ENCODE measurements around the gene MARVELD1. TPM values are rescaled to one million over a fixed set of nuclear protein-coding genes. Genes with fewer than 3 reads are reported as not detected.

The MARVELD1 gene
- total RNA-seq, 1 donor from 2014 or later = 5.6 TPM

DNA sequence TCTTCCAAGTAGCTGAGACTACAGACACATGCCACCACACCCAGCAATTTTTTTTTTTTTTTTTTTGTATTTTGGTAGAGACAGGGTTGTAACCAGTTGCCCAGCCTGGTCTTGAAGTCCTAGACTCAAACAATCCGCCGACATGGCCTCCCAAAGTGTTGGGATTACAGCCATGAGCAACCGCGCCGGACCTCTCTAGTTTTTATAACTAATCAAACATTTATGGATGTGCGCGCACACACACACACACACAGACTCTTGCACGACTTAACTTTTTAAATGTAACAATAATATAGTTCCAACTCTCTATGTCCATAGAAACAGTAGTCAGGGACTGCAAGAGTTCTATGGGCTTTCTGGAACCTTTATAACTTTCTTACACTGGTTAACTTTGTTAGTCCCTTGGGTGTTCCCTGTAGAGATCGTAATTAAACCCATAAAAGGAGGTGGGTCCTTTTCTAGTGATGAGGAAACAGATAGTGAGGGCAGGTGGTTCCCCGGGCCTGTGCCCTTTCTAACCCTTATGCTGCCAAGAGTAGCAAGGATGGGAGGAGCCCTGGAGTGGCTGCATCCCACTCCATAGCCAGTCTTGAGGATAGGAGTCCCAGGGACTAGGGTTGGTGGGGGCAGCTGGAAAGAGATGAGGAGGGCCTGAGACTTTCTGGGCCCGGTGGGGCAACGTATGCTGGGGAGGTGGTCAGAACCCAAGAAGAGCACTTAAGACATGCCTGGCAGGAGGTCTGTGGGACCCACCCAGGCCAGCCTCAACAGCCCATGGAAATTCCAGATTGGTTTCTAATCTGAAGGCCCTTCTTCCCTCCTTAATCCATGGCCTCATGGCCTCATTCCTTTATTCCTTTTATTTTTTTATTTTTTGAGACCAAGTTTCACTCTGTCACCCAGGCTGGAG, 8.6 kb downstream of the MARVELD1 start:
- Mint-ChIP-seq H3K36me3 (ENCODE audit: low read depth) (no peaks in the 10 kb centered on the region), H3K4me3 (no peak overlapping the region), H3K4me1 (no peaks in the 10 kb centered on the region), H3K27ac (no peak overlapping the region), H3K27me3 (peaks cover 6% of the 10 kb centered on the region), H3K9me3 (no peaks in the 10 kb centered on the region)
- intact Hi-C loops (cut with micrococcal nuclease) = no loop called here
- DNase-seq = no peak

DNA sequence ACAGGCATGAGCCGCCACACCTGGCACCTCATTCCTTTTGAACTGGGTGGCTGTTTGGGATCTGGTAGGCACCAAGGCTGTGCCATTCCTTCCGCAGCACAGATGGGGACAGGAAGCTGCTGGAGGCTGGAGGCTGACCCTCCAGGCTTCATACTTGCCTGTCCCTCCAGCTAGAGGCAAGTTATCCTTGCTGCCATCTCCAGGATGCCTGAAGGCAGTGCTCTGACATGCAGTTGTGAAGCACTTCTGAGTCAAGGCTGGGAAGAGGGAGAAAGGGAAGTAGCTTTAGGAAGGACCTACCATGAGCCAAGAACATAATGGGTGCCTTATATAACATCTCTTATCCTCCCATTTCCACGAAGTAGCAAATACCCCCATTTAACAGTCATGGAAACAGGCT, 9.5 kb downstream of the MARVELD1 start:
- no peak overlapping the region for H3K4me3 Mint-ChIP-seq
- no peaks in the 10 kb centered on the region for H3K9me3 Mint-ChIP-seq
- no peak overlapping the region for H3K27ac Mint-ChIP-seq
- H3K36me3 Mint-ChIP-seq (ENCODE audit: low read depth) = no peaks in the 10 kb centered on the region
- intact Hi-C loops (cut with micrococcal nuclease) = no loop called here
- DNase-seq = no peak
- no peaks in the 10 kb centered on the region for H3K4me1 Mint-ChIP-seq
- peaks cover 6% of the 10 kb centered on the region for H3K27me3 Mint-ChIP-seq

- H3K4me3 Mint-ChIP-seq = no peak overlapping the region
- no peak for DNase-seq
- intact Hi-C loops (cut with micrococcal nuclease) = no loop called here
- no peaks in the 10 kb centered on the region for H3K36me3 Mint-ChIP-seq (ENCODE audit: low read depth)
- no peak overlapping the region for H3K27ac Mint-ChIP-seq
- no peaks in the 10 kb centered on the region for H3K9me3 Mint-ChIP-seq
- peaks cover 2% of the 10 kb centered on the region for H3K4me1 Mint-ChIP-seq
- H3K27me3 Mint-ChIP-seq = peaks cover 6% of the 10 kb centered on the region
These were observed 10.9 kb downstream of the MARVELD1 start for GRCh38 chr10:97724341-97724941.

GRCh38 chr10:97726636-97727178, 13.2 kb downstream of the MARVELD1 start:
- H3K27ac Mint-ChIP-seq = peak overlapping the region; percentile 9
- H3K9me3 Mint-ChIP-seq = no peaks in the 10 kb centered on the region
- peaks cover 8% of the 10 kb centered on the region for H3K27me3 Mint-ChIP-seq

GRCh38 chr10:97729014-97729413, 15.5 kb downstream of the MARVELD1 start:
- intact Hi-C loops (cut with micrococcal nuclease) = no loop called here
- peaks cover 2% of the 10 kb centered on the region for H3K4me1 Mint-ChIP-seq
- no peak overlapping the region for H3K4me3 Mint-ChIP-seq
- no peak for DNase-seq
- H3K27me3 Mint-ChIP-seq = peaks cover 9% of the 10 kb centered on the region
- H3K27ac Mint-ChIP-seq = no peak overlapping the region
- H3K36me3 Mint-ChIP-seq (ENCODE audit: low read depth) = no peaks in the 10 kb centered on the region
- H3K9me3 Mint-ChIP-seq = no peaks in the 10 kb centered on the region

More at GRCh38 chr10:97726636-97727178, 13.2 kb downstream of the MARVELD1 start:
- intact Hi-C loops (cut with micrococcal nuclease) = no loop called here
- Mint-ChIP-seq H3K4me1 (peaks cover 2% of the 10 kb centered on the region), H3K36me3 (ENCODE audit: low read depth) (no peaks in the 10 kb centered on the region), H3K4me3 (no peak overlapping the region)
- no peak for DNase-seq

GRCh38 chr10:97731346-97732051, 18.0 kb downstream of the MARVELD1 start:
- Mint-ChIP-seq H3K27ac (no peak overlapping the region), H3K9me3 (peaks cover 9% of the 10 kb centered on the region), H3K36me3 (ENCODE audit: low read depth) (no peaks in the 10 kb centered on the region), H3K4me3 (no peak overlapping the region), H3K27me3 (peaks cover 5% of the 10 kb centered on the region), H3K4me1 (peaks cover 10% of the 10 kb centered on the region)
- DNase-seq = peak; percentile 86
- intact Hi-C loops (cut with micrococcal nuclease) = loop anchor here (1.0 to 10.0 kb wide), 5 partner anchors 22 to 307 kb away; partner anchors contain the start of genes ANKRD2 and PGAM1

GRCh38 chr10:97732052-97732359, 18.5 kb downstream of the MARVELD1 start:
- Mint-ChIP-seq H3K27ac (no peak overlapping the region), H3K4me3 (no peak overlapping the region), H3K36me3 (ENCODE audit: low read depth) (peaks cover 2% of the 10 kb centered on the region), H3K27me3 (peaks cover 7% of the 10 kb centered on the region), H3K9me3 (peaks cover 9% of the 10 kb centered on the region), H3K4me1 (peaks cover 15% of the 10 kb centered on the region)
- intact Hi-C loops (cut with micrococcal nuclease) = loop anchor here (10.0 kb wide), 2 partner anchors 157 to 307 kb away; partner anchors contain the start of genes ANKRD2 and PGAM1
- DNase-seq = no peak

- intact Hi-C loops (cut with micrococcal nuclease) = loop anchor here (10.0 kb wide), 2 partner anchors 158 to 308 kb away; partner anchors contain the start of genes ANKRD2 and PGAM1
- H3K4me3 Mint-ChIP-seq = no peak overlapping the region
These were observed 19.7 kb downstream of the MARVELD1 start for GRCh38 chr10:97733256-97733655.

GRCh38 chr10:97734021-97734420, 20.5 kb downstream of the MARVELD1 start:
- Mint-ChIP-seq H3K4me1 (peaks cover 24% of the 10 kb centered on the region), H3K36me3 (ENCODE audit: low read depth) (peaks cover 12% of the 10 kb centered on the region), H3K9me3 (peaks cover 9% of the 10 kb centered on the region), H3K4me3 (no peak overlapping the region), H3K27ac (no peak overlapping the region), H3K27me3 (peaks cover 7% of the 10 kb centered on the region)
- intact Hi-C loops (cut with micrococcal nuclease) = loop anchor here (10.0 kb wide), 2 partner anchors 159 to 309 kb away; partner anchors contain the start of genes ANKRD2 and PGAM1
- DNase-seq = no peak

More at GRCh38 chr10:97733256-97733655, 19.7 kb downstream of the MARVELD1 start:
- DNase-seq = no peak
- Mint-ChIP-seq H3K4me1 (peaks cover 22% of the 10 kb centered on the region), H3K27ac (no peak overlapping the region), H3K36me3 (ENCODE audit: low read depth) (peaks cover 11% of the 10 kb centered on the region), H3K27me3 (peaks cover 7% of the 10 kb centered on the region), H3K9me3 (peaks cover 9% of the 10 kb centered on the region)

GRCh38 chr10:97736403-97736901, 22.9 kb downstream of the MARVELD1 start:
- Mint-ChIP-seq H3K27me3 (peaks cover 5% of the 10 kb centered on the region), H3K4me3 (peak overlapping the region; percentile 96), H3K4me1 (peaks cover 37% of the 10 kb centered on the region), H3K27ac (peak overlapping the region; percentile 94), H3K36me3 (ENCODE audit: low read depth) (peaks cover 33% of the 10 kb centered on the region), H3K9me3 (peaks cover 9% of the 10 kb centered on the region)
- no peak for DNase-seq
- intact Hi-C loops (cut with micrococcal nuclease) = loop anchor here (10.0 kb wide), 2 partner anchors 162 to 312 kb away; partner anchors contain the start of genes ANKRD2 and PGAM1

- peaks cover 38% of the 10 kb centered on the region for H3K4me1 Mint-ChIP-seq
These were observed 23.6 kb downstream of the MARVELD1 start, which contains the start of gene ZFYVE27 for GRCh38 chr10:97736902-97737769. ZFYVE27 (plus strand) TSS chr10:97737128; CDS start chr10:97738478, 1,350 bp downstream.

DNA sequence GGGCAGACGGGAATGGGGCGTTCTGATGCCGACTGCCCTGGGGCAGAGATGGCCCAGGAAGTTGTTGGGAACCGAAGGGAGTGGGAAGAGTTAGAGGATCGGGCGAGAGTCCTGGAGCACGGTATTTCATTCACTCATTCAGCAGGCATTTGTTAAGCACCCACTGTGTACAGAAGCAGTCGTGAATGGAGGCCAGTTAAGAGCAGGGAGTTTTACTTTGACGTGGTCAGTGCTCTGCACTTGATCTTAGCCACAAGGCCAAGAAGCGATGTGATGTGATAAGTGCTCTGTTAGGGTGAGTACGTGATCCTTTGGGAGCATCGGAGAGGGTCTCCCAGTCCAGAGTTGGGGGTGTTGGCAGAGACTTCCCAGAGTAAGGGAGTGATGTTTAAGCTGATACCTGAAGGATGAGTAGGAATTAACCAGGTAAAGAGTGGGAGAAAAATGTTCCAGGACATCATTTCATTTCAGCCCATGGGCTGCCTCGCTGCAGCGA, 24.3 kb downstream of the MARVELD1 start:
- Mint-ChIP-seq H3K4me3 (peak overlapping the region; percentile 96), H3K36me3 (ENCODE audit: low read depth) (peaks cover 40% of the 10 kb centered on the region), H3K27me3 (peaks cover 5% of the 10 kb centered on the region), H3K27ac (peak overlapping the region; percentile 94), H3K9me3 (peaks cover 9% of the 10 kb centered on the region), H3K4me1 (peaks cover 40% of the 10 kb centered on the region)
- DNase-seq = no peak
- intact Hi-C loops (cut with micrococcal nuclease) = loop anchor here (1.0 to 10.0 kb wide), 6 partner anchors 24 to 446 kb away; partner anchors contain the start of genes ANKRD2, ARHGAP19, AVPI1 and MMS19

More at GRCh38 chr10:97736902-97737769, 23.6 kb downstream of the MARVELD1 start, which contains the start of gene ZFYVE27:
- Mint-ChIP-seq H3K27ac (peak within 1 kb of the TSS; percentile 94), H3K36me3 (ENCODE audit: low read depth) (peaks cover 37% of the 10 kb centered on the region), H3K27me3 (peaks cover 5% of the 10 kb centered on the region), H3K4me3 (peak within 1 kb of the TSS; percentile 96), H3K9me3 (peaks cover 9% of the 10 kb centered on the region)
- peak; percentile 99 for DNase-seq
- intact Hi-C loops (cut with micrococcal nuclease) = loop anchor here (1.0 to 10.0 kb wide), 6 partner anchors 23 to 445 kb away; partner anchors contain the start of genes ANKRD2, ARHGAP19, AVPI1 and MMS19
